GM19468 (cell line): ENCODE data around the gene TMEM163.
"Not testable (repeated sequence)": the region's sequence is repeated elsewhere in the genome, so short reads cannot be mapped to it uniquely, and the experiment has no call there.

Experiments used
- ATAC-seq: cut with Tn5 transposase; IDR thresholded peaks from one replicate; pipeline ENCODE4 v1.9.1; 2021; ENCODE audit warnings: mild to moderate bottlenecking, moderate library complexity, moderate number of reproducible peaks; ENCODE audit not compliant: unreplicated experiment; ENCODE audit errors: extremely low read depth

Gene TMEM163

GRCh38 chr2:134724341-134724740 is 5.5 kb upstream of the TMEM163 start:
- ATAC-seq = no peak

GRCh38 chr2:134723742-134724141 is 4.9 kb upstream of the TMEM163 start:
- ATAC-seq = not testable (repeated sequence)

DNA sequence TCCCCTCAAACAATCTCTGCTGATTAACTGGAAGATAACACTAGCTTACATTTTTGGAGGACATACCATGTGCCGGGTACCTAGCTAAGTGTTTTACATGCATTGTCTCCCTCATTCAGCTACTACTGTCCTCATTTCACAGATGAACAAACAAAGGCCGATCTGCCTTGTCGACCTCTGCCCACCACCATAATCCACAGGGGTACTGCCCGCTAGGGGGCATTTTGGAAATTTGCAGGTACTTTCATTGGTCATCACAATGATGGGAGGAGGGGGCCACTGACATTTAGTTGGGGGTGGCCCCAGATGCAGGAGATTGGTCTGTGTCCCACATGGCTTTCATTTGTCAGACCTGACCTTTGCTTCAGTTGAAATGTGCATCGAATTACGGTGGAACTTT is 3.9 kb upstream of the TMEM163 start:
- ATAC-seq = no peak

GRCh38 chr2:134721596-134721995 is 2.8 kb upstream of the TMEM163 start:
- no peak for ATAC-seq

GRCh38 chr2:134718023-134718816 is 580 bp downstream of the TMEM163 start:
- no peak for ATAC-seq

DNA sequence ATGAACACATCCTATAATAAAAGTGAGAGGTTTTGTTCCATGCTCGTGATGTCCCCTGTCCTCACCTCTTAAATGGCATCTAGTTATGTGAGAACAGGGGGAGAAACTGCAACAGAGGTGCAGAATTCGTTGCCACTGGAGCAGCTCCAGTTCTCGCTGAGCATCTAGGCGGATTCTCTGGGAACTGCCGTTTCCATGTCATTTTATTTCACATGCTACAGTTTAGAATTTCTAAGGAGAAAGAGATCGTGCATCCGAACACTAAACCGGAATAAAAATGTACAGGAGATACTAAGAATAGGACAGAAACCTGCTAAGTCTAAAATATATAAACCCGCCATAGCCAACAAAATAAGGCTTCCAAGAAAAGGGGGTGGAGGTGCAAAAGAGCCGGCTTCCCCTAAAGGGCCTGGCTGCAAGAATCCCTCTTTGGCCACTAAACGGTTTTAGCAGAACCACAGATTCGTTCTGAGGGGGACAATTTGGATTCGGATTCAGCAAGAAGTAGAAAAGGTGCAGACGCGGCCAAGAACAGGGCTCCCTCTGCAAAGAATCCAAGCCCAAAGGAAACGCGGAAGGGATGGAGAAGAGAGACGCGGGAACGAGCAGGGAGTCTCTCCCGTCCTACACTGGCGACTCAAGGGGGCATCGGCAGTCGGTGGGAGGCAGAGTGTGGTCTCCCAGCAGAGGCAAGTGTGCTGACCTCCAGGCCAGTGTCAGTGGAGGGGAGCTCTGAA is 1.3 kb downstream of the TMEM163 start:
- no peak for ATAC-seq

- ATAC-seq = no peak
These were observed 2.0 kb downstream of the TMEM163 start for GRCh38 chr2:134716721-134717243.

- ATAC-seq = no peak
These were observed 2.7 kb downstream of the TMEM163 start for GRCh38 chr2:134715932-134716643.

DNA sequence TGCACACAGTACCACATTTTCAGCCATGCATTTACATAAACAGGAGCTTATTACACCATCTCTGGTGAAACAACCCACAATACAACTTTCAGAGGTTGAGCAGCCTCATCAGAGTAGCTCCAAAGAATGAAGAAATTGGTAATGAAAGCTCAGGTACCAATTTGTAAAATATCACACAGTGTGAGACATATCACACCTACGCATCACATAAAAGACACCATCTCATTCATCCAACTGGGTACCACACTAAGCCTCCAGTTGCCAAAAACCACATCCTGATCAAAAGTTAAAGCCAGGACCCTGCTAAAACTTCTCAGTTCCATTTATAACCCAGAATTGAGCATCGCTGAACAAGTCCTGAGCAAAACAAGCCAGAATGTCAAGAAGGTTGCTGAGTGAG is 4.6 kb downstream of the TMEM163 start:
- no peak for ATAC-seq

- no peak for ATAC-seq
These were observed 5.2 kb downstream of the TMEM163 start for GRCh38 chr2:134713606-134714005.

DNA sequence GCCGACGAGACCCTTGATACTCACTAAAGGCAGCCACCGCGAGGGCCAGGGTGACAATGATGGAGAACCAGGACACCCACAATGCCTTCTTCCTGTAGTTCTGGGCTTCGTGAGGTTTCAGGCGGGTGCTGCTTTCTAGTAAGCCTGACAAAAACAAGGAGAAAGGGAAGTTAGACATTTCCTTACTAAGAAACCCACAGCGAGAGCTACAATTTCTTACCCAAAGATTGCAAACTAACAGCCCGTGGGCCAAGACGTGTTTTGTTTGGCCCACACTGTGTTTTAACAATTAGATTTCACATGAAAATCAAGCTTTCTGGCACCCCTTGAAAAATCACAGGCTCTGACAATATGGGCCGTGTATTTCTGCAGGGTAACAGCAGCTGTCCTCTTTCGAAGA is 5.6 kb downstream of the TMEM163 start:
- ATAC-seq = no peak

GRCh38 chr2:134712736-134713135 is 6.1 kb downstream of the TMEM163 start:
- no peak for ATAC-seq

DNA sequence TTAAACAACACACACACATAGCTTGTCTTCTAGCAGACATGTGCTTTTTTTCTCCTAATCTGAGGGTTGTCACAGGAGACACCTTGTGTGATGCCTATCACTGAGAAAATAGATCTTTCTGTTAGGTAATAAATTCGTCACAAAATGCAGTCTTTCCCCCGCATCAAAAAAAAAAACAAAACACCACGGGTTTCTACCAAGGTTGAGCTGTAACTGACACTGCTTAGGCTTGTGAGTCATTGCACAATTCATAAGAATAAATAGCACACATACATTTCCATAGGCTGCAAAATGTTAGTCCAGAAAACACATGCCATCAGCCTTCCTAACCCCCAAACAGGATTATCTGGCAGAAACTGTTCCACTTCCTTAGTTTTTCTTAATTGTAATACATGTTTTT is 6.5 kb downstream of the TMEM163 start:
- no peak for ATAC-seq

GRCh38 chr2:134711692-134712091 is 7.1 kb downstream of the TMEM163 start:
- ATAC-seq = no peak

GRCh38 chr2:134707330-134707676 is 11.5 kb downstream of the TMEM163 start:
- no peak for ATAC-seq

DNA sequence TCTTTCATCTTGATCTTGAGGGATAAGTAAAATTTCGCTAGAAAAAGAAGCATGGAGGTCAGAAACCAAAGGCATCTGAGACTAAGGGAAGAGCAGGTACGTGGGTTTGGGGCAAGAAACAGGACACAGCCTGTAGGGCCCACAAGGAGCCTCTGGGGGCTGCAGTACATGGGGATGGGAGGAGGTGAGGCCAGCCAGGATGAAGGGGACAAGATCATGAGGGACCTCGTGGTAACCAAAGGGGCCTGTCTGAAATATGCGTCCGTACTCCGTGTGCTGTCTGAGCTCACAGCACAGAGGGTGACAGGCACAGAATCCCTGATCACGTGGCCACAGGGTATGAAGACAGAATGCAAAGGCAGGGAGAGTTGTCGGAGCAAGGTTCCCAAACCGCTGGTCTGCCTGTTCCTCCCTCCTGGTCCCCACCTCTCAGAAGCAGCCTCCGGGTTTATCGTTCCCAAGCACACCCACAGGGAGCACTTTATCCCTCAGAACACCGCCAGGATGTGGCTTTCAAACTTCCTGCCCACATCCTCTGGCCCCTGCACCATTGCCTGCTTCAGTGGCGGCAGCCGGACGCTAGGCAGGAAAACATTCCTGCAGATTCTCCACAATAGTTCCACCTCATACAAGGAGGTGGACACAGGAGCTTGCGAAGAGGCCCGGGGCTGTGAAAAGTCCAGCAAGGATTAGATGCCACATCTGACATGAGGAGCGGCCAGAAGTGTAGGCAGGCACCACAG is 12.0 kb downstream of the TMEM163 start:
- ATAC-seq = no peak

- no peak for ATAC-seq
These were observed 12.8 kb downstream of the TMEM163 start for GRCh38 chr2:134705861-134706586.

DNA sequence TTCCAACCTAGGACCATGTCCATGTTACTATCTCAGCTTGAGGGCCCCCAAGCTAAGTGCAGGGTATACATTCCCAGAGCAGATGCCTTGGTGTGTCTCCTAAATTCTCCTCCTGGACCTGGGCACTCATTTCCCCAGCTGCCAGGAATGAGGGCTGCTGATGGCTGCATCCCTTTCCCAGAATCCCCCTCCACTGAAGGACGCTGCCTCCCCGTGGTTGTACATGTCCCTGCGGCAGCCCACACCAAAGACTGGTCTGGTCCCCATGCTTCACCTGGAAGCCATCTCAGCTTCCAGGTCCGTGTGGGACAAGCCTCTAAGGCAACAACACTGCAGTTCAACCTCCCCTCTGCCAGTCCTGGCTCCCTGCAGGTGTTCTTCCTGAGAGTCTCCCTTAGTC is 14.6 kb downstream of the TMEM163 start:
- no peak for ATAC-seq

GRCh38 chr2:134703426-134703825 is 15.4 kb downstream of the TMEM163 start:
- no peak for ATAC-seq

DNA sequence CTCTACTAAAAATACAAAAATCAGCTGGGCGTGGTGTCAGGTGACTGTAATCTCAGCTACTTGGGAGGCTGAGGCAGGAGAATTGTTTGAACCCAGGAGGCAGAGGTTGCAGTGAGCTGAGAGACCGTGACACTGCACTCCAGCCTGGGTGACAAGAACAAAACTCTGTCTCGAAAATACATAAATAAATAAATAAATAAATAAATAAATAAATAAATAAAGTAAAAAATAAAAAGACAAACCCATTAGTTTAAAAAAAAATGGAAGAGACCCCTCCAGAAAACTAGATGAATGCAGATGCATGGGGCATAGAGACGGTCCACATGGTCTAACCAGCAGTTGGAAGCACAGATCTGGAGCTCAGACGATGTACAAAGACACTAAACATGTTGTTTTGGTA is 18.1 kb downstream of the TMEM163 start:
- no peak for ATAC-seq
